ENCODE measurements around the gene CD200.
"Not testable (repeated sequence)": the region's sequence is repeated elsewhere in the genome, so short reads cannot be mapped to it uniquely, and the experiment has no call there.

CD200 gene

GRCh38 chr3:112362221-112362620 lies 29.3 kb downstream of the CD200 start:
- no peak for DNase-seq

DNA sequence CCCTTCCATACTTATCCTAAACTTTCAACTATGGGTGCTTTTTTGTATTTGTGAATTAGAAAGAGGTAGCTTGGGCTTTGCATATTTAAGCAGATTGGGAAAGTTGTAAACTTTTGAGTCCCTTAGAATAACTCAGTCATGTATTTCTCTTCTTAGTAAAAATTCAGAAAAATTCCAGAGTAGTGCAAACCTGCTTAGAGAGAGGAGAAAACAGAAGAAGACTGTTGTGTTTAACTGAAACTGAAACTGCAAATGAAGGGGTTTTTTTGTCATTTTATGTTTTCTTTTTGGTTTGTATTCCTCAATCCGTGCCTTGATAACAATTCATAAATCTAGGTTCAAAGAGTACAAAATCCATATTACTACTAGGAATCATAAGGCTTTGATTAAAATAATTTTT lies 31.3 kb downstream of the CD200 start:
- DNase-seq = no peak

DNA sequence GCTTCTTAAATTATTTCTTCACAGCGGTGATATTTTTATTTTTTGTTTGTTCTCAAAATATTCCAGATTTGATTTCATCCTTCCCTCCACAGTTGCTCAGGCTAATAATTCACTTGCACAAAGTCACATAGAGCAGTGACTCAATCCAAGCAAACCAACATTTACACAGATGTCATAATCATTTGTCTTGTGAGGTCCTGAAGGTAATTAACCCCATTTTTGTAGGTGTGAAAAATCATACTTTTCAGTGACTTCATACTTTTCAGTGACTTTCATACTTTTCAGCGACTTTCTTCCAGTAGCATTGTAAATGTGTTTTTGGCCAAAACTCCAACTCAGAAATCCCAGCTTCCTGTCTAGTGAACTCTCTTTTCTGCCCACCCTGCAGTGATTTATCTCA lies 32.1 kb downstream of the CD200 start:
- DNase-seq = no peak

DNA sequence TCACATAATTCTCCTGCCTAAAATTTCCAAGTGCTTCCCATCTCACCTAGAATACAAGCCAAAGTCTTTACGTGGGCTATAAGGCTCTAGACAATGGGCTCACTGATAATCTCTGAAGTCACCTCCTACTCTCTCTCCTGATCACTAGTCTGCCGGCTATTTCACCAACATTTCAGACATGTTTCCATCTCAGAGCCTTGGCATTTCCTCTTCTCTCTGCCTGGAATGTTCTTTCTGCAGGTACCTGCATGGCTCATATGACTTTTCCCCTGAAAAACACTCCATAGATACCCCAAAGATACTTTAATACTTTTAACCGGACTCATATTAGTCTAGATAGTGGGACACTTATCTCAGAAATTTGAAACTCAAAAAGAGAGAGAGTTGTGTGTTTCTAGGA lies 32.7 kb downstream of the CD200 start:
- DNase-seq = no peak

DNA sequence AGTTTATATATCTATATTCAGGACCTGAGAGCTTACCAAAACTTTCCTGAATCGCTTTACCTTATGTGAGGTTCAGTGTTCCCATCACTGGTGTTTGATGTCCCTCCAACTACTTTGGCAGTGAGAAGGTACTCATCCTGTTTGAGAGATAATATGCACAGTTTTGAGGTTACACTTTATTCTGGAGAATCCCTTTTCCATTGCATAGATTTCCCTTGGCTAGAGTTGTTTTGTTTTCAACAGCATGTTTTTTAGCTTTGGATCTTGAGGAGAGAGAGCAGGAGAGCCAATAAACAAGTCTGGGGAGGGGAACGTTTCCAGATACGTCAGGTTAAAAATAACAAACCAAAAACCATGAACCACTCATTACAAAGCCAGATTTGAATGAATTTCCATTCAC lies 33.6 kb downstream of the CD200 start:
- DNase-seq = no peak

DNA sequence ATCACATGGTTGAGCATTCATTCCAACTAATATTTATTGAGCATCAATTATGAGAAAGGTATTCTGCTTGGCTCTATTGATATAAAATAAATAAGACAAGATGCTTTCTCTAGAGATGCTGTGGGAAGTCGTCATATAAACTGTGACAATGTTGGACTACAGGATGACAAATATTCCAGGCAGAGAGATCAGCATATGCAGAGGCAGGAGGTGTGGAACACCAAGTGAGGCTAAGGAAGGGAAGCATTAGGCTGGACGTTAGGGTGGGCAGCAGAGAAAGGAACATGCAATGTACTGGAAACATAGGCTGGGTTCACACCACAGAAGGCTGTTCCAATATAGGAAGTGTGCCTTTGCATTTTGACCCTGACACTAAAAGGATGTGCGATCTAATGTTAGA lies 38.6 kb downstream of the CD200 start:
- DNase-seq = no peak

- no peak for DNase-seq
These were observed 39.4 kb downstream of the CD200 start for GRCh38 chr3:112372396-112372795.

- no peak for DNase-seq
These were observed 40.5 kb downstream of the CD200 start for GRCh38 chr3:112373476-112373875.

DNA sequence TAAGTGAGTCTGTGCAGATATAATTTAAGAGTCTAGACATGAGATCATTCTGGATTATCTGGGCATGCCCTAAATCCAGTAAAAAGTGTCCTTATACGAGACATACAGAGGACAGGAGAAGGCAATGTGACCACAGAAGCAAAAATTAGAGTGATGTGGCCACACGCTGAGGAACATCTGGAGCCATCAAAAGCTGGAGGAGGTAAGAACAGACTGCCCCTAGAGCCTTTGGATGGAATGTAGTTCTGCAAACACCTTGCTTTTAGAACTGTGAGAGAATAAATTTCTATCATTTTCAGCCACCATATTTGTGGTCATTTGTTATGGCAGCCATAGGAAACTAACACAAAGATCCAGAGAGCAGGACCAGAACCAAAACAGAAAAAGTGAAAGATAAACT lies 41.0 kb downstream of the CD200 start:
- DNase-seq = no peak

GRCh38 chr3:112374333-112374734 lies 41.4 kb downstream of the CD200 start:
- DNase-seq = no peak

- no peak for DNase-seq
These were observed 42.2 kb downstream of the CD200 start for GRCh38 chr3:112375117-112375516.

DNA sequence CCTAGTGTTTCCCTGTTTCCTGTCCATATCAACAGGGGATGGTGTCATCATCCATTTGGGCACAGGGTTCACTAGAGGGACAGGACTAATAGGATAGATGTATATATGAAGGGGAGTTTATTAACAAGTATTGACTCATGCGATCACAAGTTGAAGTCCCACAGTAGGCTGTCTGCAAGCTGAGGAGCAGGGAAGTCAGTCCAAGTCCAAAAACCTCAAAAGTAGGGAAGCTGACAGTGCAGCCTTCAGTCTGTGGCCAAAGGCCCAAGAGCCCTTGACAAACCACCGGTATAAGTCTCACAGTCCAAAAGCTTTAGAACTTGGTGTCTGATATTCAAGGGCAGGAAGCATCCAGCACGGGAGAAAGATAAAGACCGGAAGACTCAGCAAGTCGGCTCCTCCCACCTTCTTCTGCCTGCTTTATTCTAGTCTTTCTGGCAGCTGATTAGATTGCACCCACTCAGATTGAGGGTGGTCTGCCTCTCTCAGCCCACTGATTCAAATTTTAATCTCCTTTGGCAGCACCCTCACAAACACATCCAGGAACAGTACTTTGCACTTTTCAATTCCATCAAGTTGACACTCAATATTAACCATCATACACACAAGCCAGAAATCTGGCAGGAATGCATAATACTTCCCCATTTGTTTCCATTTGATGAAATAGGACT lies 43.4 kb downstream of the CD200 start:
- no peak for DNase-seq

GRCh38 chr3:112376992-112377391 lies 44.0 kb downstream of the CD200 start:
- DNase-seq = no peak

- no peak for DNase-seq
These were observed 44.7 kb downstream of the CD200 start for GRCh38 chr3:112377568-112378071.

GRCh38 chr3:112378347-112378746 lies 45.4 kb downstream of the CD200 start:
- DNase-seq = not testable (repeated sequence)

GRCh38 chr3:112379020-112379690 lies 46.2 kb downstream of the CD200 start:
- DNase-seq = no peak

GRCh38 chr3:112381673-112382542 lies 49.0 kb downstream of the CD200 start:
- no peak for DNase-seq

DNA sequence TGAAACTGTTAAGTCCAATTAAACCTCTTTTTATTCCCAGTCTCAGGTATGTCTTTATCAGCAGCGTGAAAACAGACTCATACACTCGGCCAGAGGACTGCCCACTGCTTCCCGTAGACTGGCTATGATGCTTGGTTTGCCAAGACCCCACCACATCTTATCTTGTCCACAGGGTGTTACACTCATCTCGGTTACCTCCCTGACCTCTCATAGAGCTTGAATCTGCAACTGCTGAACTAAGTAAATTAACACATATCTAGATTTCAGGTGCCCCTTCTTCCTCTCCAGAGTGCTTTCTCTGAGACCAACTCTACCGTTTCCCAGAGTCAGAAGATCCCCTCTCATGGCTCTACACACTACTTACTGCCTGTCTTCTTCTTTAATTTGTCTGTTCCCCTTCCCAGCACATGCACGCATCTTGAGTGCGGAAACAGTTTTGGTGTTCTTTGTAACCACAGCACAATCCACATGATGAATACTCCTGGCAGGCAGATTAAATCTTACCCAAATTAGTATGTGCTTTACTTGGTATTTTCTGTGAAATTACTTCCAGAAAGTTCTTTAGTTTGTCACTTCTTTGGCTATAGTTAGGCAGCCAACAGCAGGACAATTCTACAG lies 49.7 kb downstream of the CD200 start:
- DNase-seq = no peak

DNA sequence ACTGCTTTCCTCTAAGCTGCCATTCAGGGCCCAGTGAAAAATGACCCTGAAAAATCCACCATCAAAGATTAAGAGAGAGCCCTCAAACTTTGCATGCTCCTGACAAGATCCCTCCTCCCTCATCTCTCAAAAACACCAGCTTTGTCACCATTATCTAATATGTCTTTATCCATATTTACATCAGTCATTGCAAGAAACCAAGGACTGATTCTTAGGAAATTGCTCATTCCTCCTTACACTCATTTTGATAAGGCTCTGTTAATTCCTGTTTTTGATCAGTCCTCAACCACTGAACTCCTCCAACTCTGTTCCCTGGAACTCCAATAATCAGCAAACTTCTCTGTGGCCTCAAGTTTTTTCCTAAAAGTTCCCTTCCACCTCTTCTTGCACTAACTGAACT lies 51.8 kb downstream of the CD200 start:
- DNase-seq = no peak

GRCh38 chr3:112388972-112389371 lies 56.0 kb downstream of the CD200 start:
- DNase-seq = no peak

GRCh38 chr3:112389961-112390360 lies 57.0 kb downstream of the CD200 start:
- DNase-seq = no peak

DNA sequence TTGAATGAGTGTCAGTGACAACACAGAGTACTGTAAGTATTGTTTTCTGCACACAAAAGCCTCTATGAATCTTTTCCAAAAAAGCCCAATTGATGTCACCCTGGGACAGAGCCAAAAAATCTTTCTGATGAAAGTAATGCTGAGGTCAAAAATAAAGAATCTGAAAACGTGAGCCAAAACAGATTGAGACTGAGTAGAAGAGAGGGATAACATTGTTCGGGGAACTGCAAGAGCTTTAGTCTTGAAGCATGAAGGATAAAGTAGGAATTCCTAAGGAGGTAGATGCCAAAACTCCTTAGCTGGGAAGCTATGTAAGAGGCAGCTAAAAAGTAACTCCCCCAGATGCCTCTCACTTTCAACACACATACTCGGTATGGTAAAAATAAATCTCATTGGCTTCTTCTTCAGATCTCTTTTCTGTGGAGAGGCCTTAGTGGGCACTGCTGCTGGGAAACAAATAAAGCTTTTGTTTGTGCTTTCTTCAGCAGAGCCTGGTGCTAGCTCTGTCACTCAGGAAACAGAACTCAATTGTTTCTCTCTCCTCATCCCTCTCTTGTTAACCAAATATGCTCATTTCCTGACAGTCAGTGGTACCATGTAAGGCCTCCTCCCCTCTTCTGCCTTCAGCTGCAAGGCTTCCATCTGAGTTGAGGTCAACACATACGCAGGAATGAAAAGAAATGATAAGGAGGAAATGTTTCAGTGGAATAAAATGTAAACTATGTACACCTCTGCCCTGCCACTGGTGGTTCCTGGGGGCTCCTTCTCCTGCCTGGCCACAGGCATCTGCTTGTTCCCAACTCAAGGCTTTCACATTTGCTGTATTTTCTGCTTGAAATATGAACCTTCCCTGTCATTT lies 58.1 kb downstream of the CD200 start:
- DNase-seq = no peak
